ENCODE results near the gene TBC1D22A. TPM values are rescaled to one million over a fixed set of nuclear protein-coding genes. Genes with fewer than 3 reads are reported as not detected.

Gene TBC1D22A
- total and polyA plus RNA-seq, 2 experiments from 2014 or later = 9.6 to 13.3 TPM

DNA sequence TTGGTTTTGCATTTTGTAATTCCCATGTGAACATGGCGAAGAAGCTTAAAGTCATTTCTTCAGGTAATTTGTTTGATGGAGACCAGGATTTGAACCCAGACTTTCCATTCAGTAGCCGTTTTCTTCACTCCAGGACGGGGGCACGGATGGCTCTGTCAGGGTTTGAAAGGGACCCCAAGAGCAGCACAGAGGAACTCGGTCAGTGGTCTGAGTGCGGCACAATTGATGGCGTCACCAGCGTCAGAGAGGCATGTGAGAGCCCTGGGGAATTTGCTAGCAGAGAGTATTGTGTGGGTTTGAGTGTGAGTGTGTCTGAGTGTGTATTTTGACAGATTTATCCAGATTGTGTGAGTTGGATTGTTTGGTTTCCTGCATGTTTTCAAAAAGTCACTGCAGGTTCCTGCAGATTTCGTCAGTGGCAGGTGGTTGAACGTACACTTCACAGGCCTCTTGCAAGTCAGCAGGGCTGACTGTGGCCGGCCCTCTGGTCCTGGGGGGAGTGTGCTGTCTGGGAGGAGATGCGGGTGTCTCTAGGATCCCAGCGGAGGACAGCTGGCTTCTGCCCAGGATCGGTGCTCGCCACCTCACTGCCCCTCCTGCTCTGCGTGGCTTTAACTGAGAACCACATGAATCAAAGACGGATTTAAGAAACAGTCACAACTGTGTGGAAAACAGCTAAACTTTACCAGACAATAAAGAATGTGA lies 199.3 kb downstream of the TBC1D22A start (continued):
- TF ChIP-seq, protein P1, sequence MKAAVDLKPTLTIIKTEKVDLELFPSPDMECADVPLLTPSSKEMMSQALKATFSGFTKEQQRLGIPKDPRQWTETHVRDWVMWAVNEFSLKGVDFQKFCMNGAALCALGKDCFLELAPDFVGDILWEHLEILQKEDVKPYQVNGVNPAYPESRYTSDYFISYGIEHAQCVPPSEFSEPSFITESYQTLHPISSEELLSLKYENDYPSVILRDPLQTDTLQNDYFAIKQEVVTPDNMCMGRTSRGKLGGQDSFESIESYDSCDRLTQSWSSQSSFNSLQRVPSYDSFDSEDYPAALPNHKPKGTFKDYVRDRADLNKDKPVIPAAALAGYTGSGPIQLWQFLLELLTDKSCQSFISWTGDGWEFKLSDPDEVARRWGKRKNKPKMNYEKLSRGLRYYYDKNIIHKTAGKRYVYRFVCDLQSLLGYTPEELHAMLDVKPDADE (IDR thresholded peaks at IDR 0.05) = no peak
- TF ChIP-seq, protein P2, sequence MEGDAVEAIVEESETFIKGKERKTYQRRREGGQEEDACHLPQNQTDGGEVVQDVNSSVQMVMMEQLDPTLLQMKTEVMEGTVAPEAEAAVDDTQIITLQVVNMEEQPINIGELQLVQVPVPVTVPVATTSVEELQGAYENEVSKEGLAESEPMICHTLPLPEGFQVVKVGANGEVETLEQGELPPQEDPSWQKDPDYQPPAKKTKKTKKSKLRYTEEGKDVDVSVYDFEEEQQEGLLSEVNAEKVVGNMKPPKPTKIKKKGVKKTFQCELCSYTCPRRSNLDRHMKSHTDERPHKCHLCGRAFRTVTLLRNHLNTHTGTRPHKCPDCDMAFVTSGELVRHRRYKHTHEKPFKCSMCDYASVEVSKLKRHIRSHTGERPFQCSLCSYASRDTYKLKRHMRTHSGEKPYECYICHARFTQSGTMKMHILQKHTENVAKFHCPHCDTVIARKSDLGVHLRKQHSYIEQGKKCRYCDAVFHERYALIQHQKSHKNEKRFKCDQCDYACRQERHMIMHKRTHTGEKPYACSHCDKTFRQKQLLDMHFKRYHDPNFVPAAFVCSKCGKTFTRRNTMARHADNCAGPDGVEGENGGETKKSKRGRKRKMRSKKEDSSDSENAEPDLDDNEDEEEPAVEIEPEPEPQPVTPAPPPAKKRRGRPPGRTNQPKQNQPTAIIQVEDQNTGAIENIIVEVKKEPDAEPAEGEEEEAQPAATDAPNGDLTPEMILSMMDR (conservative IDR thresholded peaks at IDR 0.05; ENCODE audit: low read depth in 2 of 2) = no peak

DNA sequence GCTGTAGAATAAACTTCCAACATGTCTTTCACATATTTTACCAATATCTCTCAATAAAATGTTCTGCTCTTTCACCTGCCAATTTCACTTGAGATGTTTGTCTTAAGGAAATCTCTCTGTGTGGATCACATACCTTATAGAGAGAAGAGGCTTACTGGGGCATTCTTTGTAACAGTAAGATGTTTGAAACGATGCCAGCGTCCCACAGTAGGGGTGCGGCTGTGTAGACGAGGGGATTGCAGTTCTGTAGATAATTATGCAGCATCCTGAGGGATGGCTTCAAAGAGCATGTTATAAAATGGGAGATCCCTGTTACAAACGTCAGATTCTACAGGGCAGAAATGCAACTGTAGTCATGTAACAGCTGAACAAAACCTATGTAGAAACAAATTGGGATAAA lies 200.0 kb downstream of the TBC1D22A start:
- Histone ChIP-seq H3K27ac (ENCODE audit: low read depth) (no peak overlapping the region; the same call in 1 of the 2 replicates), H3K27me3 (ENCODE audit: insufficient read depth) (no peaks in the 10 kb centered on the region), H3K4me2 (no peak overlapping the region), H3K4me3 (no peak overlapping the region), H4K20me1 (replicated peaks; ENCODE audit: insufficient read depth) (no peaks in the 10 kb centered on the region; the same call in 1 of the 2 replicates), H3K79me2 (replicated peaks; ENCODE audit: insufficient read depth) (0 out of 2 replicates have a peak, but pooled peaks cover 3% of the 10 kb centered on the region), H3K9me2 (ENCODE audit: insufficient read depth) (no peaks in the 10 kb centered on the region), H3K36me3 (ENCODE audit: insufficient read depth) (no peaks in the 10 kb centered on the region), H3F3A (replicated peaks; ENCODE audit: low read depth) (no peaks in the 10 kb centered on the region), H2AFZ (no peak overlapping the region), H3K4me1 (ENCODE audit: insufficient read depth) (peaks cover 6% of the 10 kb centered on the region; the same call in 1 of the 2 replicates)
- Mint-ChIP-seq H3K4me3 (no peak overlapping the region), H3K9me3 (no peaks in the 10 kb centered on the region; the same call in 2 of the 3 replicates), H3K27me3 (ENCODE audit: insufficient read depth, low read depth, poor library complexity) (peaks cover 9% of the 10 kb centered on the region), H3K36me3 (ENCODE audit: low read depth) (no peaks in the 10 kb centered on the region), H3K4me1 (peaks cover 26% of the 10 kb centered on the region), H3K27ac (no peak overlapping the region)
- TF ChIP-seq CREB1 (CRISPR knock-in tag; IDR thresholded peaks at IDR 0.05; ENCODE audit: low read depth) = no peak
- no peak for TF ChIP-seq POLR2AphosphoS5 (IDR thresholded peaks at IDR 0.05; ENCODE audit: low read depth)
- TF ChIP-seq, protein P2 (conservative IDR thresholded peaks at IDR 0.05; ENCODE audit: low read depth in 2 of 2) = no peak
- TF ChIP-seq, protein P3, sequence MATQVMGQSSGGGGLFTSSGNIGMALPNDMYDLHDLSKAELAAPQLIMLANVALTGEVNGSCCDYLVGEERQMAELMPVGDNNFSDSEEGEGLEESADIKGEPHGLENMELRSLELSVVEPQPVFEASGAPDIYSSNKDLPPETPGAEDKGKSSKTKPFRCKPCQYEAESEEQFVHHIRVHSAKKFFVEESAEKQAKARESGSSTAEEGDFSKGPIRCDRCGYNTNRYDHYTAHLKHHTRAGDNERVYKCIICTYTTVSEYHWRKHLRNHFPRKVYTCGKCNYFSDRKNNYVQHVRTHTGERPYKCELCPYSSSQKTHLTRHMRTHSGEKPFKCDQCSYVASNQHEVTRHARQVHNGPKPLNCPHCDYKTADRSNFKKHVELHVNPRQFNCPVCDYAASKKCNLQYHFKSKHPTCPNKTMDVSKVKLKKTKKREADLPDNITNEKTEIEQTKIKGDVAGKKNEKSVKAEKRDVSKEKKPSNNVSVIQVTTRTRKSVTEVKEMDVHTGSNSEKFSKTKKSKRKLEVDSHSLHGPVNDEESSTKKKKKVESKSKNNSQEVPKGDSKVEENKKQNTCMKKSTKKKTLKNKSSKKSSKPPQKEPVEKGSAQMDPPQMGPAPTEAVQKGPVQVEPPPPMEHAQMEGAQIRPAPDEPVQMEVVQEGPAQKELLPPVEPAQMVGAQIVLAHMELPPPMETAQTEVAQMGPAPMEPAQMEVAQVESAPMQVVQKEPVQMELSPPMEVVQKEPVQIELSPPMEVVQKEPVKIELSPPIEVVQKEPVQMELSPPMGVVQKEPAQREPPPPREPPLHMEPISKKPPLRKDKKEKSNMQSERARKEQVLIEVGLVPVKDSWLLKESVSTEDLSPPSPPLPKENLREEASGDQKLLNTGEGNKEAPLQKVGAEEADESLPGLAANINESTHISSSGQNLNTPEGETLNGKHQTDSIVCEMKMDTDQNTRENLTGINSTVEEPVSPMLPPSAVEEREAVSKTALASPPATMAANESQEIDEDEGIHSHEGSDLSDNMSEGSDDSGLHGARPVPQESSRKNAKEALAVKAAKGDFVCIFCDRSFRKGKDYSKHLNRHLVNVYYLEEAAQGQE (IDR thresholded peaks at IDR 0.05; ENCODE audit: unreplicated experiment) = no peak
- no peak for TF ChIP-seq ZNF114 (CRISPR knock-in tag; IDR thresholded peaks at IDR 0.05)
- TF ChIP-seq ZNF331 (CRISPR knock-in tag; IDR thresholded peaks at IDR 0.05; ENCODE audit: low read depth) = no peak
- TF ChIP-seq NANOG (IDR thresholded peaks at IDR 0.05; ENCODE audit: borderline replicate concordance) = no peak
- DNase-seq (ENCODE audit: low spot score) (no peak), ATAC-seq (no peak)
